Gastrocnemius medialis (tissue), 4 donors: ENCODE results near the gene AAK1.
"Not testable (repeated sequence)": the region's sequence is repeated elsewhere in the genome, so short reads cannot be mapped to it uniquely, and the experiment has no call there.

Experiments used
- POLR2A ChIP-seq, 2 donors: fragments of 450-650 bp; IDR thresholded peaks; one replicate each; pipeline ENCODE4 v1.6.1; 2017; ENCODE audit warnings: antibody characterized with exemption in 2 of 2, mild to moderate bottlenecking in 2 of 2, moderate library complexity in 2 of 2
- TF ChIP-seq, protein P1 (sequence below), 5 experiments: fragments of 450-650 bp in 3 of 5; fragments of 200-600 bp in 2 of 5; sonication (generic) in 2 of 5; IDR thresholded peaks in 4 of 5; conservative IDR thresholded peaks in 1 of 5; 1 replicate in 4 of 5; 2 replicates in 1 of 5; pipeline ENCODE4 v1.5.1; 2016 to 2019; ENCODE audit warnings: antibody characterized with exemption in 5 of 5, mild to moderate bottlenecking in 3 of 5, moderate library complexity in 3 of 5

DNA sequence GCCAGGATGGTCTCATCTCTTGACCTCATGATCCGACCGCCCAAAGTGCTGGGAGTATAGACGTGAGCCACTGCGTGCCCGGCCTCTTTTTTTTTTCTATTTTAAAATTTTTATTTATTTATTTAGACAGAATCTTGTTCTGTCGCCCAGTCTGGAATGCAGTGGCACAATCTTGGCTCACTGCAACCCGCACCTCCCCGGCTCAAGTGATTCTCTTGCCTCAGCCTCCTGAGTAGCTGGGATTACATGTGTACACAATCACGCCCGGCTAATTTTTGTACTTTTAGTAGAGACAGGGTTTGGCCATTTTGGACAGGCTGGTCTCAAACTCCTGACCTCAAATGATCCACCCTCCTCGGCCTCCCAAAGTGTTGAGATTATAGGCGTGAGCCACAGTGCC is 93.0 kb downstream of the AAK1 start:
- TF ChIP-seq, protein P1, sequence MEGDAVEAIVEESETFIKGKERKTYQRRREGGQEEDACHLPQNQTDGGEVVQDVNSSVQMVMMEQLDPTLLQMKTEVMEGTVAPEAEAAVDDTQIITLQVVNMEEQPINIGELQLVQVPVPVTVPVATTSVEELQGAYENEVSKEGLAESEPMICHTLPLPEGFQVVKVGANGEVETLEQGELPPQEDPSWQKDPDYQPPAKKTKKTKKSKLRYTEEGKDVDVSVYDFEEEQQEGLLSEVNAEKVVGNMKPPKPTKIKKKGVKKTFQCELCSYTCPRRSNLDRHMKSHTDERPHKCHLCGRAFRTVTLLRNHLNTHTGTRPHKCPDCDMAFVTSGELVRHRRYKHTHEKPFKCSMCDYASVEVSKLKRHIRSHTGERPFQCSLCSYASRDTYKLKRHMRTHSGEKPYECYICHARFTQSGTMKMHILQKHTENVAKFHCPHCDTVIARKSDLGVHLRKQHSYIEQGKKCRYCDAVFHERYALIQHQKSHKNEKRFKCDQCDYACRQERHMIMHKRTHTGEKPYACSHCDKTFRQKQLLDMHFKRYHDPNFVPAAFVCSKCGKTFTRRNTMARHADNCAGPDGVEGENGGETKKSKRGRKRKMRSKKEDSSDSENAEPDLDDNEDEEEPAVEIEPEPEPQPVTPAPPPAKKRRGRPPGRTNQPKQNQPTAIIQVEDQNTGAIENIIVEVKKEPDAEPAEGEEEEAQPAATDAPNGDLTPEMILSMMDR (IDR thresholded peaks at IDR 0.05 in 4 of 5, conservative IDR thresholded peaks at IDR 0.05 in 1 of 5) = not testable (repeated sequence)
- TF ChIP-seq POLR2A (IDR thresholded peaks at IDR 0.05) = not testable (repeated sequence)
